Measurements from ENCODE around the gene ORC1.

Gene ORC1

DNA sequence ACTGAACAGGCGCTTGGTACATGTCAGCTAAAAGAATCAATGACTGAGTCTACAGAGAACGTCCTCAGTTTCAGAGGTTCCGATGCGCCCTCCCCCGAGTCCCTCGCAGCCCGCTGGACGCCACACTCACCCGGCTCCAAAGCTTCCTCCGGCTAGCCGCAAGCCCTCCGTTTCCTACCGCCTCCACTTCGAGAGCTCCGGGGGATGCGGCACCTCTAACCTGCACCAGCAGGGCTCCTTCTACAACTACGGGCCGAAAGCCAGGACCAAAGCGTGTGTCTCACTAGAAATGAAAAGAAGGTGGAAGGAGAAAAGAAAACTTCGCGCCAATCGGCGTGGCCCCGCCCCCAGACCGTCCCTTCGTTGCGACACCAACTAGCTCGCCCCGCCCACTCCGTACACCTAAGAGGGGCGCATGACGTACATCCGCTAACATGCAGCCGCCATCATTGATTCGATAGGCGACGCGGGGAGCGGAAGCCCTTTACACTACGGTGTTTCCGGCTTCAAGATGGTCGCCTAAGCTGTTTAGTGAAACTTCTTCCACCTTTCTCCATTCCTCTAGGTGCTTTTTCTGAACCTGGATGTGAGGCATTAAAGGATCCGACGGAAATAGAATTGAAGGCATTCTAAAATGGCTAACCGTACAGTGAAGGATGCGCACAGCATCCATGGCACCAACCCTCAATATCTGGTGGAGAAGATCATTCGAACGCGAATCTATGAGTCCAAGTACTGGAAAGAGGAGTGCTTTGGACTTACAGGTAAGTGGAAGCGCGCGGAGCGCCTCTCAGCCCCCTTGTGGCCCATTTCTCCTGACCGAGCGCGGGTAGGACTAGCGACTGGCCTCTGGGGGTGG lies at the start of gene ORC1, which contains the start of gene PRPF38A:
Gene ORC1, minus strand, starts transcription at position 308 of the 859 bp plus-strand sequence. CDS start 2,200 bp downstream, outside the sequence.
Gene PRPF38A, plus strand, starts transcription at position 487 of the 859 bp plus-strand sequence. Its CDS starts 148 bp downstream, at position 635.
- peak; percentile 97 to 99 (median 98) for DNase-seq (ENCODE audit: low read depth in 4 of 4, low spot score in 1 of 4)

- no peak for DNase-seq (ENCODE audit: low read depth in 4 of 4, low spot score in 1 of 4)
Measured at GRCh38 chr1:52444463-52444862, 40.2 kb upstream of the ORC1 start.

- no peak for DNase-seq (ENCODE audit: low read depth in 4 of 4, low spot score in 1 of 4)
Measured at GRCh38 chr1:52439976-52440375, 35.8 kb upstream of the ORC1 start.

DNA sequence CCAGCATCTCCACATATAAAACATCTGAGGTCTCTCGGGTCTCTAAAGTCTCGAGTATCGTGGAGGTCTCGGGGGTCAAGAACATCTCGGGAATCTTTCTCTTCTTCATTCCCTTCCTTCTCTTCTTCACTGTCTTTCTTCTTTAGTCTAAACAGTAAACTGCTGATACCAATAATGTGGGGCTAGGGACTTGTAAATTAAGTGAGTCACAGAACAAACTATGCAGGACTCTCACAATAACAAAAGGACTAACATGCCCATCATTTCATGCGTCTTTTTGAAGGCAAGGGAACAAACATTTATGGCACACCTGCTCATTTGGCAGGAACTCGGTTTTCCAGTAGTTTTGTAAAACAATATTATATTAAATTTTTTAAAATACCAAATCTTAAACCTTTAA lies 32.6 kb upstream of the ORC1 start:
- DNase-seq (ENCODE audit: low read depth in 4 of 4, low spot score in 1 of 4), result no peak

DNA sequence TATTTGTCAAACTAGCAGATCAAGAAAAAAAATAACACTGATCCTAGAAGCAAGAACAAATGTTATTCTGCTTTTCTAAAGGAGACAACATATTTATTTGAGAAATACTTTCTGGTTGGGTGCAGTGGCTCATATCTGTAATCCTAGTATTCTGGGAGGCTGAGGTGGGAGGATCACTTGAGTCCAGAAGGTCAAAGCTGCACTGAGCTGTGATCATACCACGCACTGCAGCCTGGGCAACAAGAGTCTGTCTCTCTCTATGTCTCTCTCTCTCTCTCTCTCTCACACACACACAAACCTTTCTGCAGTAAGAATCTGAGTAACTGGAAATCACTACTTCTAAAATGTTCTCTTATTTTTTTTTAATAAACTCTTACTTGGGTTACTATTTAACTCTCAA lies 31.4 kb upstream of the ORC1 start:
- no peak for DNase-seq (ENCODE audit: low read depth in 4 of 4, low spot score in 1 of 4)

DNA sequence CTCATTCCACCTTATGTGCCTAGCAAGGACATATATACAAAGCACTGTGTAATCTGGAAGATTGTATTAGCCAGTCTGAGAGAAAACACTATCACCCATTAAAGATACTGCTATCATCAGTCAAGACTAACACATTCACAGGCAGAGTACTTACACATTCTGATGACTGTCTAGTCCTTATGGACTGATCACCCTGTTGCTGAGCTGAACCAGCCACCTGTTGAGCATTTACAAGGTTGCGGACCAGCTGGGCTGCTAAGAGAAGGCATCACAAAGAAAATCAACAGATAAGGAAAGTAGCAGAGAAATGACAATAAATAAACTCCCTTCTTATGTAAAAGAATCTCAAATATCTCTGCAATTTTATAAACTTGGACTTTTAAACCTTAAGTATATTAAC lies 31.0 kb upstream of the ORC1 start:
- DNase-seq (ENCODE audit: low read depth in 4 of 4, low spot score in 1 of 4), result no peak

DNA sequence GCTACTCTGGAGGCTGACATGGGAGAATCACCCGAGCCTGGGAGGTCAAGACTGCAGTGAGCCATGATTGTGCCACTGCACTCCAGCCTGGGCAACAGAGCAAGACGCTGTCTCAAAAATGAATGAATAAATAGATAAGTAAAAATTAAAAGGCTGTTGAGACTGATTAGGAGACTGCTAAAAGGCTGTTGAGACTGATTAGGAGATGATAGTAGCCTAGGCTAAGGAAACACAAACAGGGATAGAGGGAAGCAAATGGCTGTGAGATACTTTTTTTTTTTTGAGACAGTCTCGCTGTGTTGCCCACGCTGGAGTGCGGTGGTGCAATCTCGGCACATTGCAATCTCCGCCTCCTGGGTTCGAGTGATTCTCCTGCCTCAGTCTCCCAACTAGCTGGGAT lies 28.6 kb upstream of the ORC1 start:
- no peak for DNase-seq (ENCODE audit: low read depth in 4 of 4, low spot score in 1 of 4)

DNA sequence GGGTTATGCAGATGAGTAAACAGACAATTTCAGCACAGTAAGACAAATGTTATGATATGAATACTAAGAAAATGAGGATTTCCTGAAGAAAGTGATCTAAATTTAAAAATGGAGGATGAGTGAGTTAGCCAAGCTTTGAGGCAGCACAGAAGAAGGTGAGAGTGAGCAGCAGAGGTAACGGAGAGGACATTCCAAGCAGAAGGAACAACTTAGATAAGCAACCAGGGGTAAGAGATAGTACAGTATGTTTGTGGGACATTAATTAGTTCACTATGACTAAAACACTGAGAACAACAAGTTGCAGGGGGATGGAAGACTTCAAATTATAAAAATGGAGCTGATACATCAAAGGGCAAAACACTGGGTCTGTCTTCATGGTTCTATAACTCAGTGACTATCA lies 22.9 kb upstream of the ORC1 start:
- no peak for DNase-seq (ENCODE audit: low read depth in 4 of 4, low spot score in 1 of 4)

GRCh38 chr1:52426371-52426770 lies 22.1 kb upstream of the ORC1 start:
- no peak for DNase-seq (ENCODE audit: low read depth in 4 of 4, low spot score in 1 of 4)

- DNase-seq (ENCODE audit: low read depth in 4 of 4, low spot score in 1 of 4), result no peak
Measured at GRCh38 chr1:52424813-52425212, 20.6 kb upstream of the ORC1 start.

GRCh38 chr1:52424231-52424636 lies 20.0 kb upstream of the ORC1 start:
- DNase-seq (ENCODE audit: low read depth in 4 of 4, low spot score in 1 of 4), result no peak

GRCh38 chr1:52423771-52424170 lies 19.5 kb upstream of the ORC1 start:
- peak; percentile 10 to 41 (median 24) for DNase-seq (ENCODE audit: low read depth in 4 of 4, low spot score in 1 of 4)

DNA sequence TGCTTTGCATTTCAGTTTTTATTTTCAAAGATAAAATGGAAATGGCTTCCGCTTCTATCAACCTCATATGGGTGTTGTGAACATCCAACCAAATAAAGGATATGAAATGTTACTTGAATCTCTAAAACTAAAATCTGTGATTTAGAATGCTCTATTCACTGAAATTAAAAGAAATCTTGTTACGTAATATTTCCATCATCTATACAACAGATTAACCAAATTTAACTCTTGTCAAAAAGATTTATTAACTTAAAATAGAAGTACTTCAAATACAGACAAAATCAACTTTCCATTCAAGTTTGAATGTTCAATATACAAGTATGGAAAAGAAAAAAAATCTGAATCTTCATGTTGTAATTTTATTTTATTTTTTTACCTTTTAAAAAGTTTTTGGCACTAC lies 18.8 kb upstream of the ORC1 start:
- no peak for DNase-seq (ENCODE audit: low read depth in 4 of 4, low spot score in 1 of 4)

DNA sequence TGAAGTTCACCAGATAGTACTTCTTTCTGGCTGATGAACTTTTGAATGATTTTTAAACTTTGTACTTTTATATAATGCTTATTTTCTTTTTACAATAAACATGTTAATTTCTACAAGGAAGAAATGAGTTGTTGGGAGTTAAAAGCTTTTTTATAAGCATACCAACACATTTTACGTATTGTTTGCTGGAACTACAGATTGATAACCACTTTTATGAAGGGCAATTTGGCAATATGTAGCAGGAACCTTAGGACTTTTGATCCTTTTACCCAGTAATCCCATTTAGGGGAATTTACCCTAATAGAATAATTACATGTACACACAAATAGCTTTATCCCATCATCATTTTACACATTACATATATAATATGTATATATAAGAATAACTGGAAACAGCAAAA lies 16.5 kb upstream of the ORC1 start:
- no peak for DNase-seq (ENCODE audit: low read depth in 4 of 4, low spot score in 1 of 4)

DNA sequence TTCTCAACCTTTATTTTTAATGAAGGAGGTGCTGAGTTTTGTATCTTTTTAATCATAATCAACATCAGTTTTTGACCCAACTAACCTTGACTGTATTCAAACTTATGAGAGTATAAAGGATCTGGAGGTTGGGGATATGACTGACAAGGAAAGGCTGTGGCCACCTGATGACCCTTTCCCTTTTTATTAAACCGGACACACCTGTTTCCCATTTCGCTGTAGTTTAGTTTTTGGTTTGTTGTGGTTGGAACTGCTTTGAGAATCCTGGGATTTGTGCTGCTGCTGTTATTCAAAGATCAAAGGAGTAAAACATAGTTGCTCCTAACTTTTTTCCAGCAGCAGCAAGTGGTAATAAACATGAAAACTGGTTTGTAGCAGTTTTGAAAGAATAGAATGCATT lies 12.6 kb upstream of the ORC1 start:
- DNase-seq (ENCODE audit: low read depth in 4 of 4, low spot score in 1 of 4), result no peak

DNA sequence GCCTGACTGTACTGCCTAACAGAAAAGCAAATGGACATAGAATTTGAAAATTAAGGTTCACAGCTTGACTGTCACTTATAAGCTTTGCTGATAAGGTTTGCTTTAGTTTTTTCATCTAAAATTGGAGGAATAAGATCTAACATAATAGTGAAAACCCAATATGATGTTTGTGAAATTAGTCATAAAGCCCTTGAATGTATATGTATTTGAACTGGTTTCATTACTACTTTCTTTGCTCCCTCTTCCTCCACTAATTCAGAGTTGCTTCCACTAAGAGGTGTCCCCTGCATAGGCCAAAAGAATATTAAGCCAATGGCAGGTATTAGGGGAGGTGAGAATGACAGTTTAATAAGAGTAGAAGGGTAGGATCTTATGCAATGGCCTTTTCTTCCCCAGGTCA lies 10.7 kb upstream of the ORC1 start:
- DNase-seq (ENCODE audit: low read depth in 4 of 4, low spot score in 1 of 4), result no peak

- DNase-seq (ENCODE audit: low read depth in 4 of 4, low spot score in 1 of 4), result no peak
Measured at GRCh38 chr1:52413410-52413989, 9.3 kb upstream of the ORC1 start.

- DNase-seq (ENCODE audit: low read depth in 4 of 4, low spot score in 1 of 4), result no peak
Measured at GRCh38 chr1:52404975-52405338, 734 bp upstream of the ORC1 start.

DNA sequence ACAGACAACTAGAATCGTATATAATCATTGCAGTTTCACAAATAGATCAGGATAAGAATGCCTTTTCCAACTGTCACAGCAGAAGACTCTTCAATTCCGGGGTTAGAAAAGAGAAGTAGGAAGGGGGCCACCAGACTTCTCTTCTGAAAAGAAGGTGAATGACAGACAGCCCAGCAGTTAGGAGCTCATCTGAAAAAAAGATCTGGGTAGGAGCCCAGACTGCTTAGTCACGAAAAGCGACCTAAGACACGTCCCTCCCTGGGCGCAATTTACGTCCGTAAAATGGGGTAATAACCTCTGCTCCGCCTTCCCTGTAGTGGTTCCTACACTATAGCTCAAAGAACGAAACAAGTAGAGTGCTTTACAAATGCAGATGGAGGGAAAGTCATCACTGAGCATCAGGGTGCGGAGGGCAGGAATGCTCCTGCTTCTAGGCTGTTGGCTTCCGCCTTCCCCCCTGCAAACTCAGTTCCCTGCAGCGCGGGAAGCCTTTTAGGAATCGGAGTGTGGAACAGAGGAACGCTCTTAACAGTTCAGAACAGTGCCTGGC lies 582 bp downstream of the ORC1 start:
- DNase-seq (ENCODE audit: low read depth in 4 of 4, low spot score in 1 of 4), result peak; percentile 20 to 35 (median 24)

DNA sequence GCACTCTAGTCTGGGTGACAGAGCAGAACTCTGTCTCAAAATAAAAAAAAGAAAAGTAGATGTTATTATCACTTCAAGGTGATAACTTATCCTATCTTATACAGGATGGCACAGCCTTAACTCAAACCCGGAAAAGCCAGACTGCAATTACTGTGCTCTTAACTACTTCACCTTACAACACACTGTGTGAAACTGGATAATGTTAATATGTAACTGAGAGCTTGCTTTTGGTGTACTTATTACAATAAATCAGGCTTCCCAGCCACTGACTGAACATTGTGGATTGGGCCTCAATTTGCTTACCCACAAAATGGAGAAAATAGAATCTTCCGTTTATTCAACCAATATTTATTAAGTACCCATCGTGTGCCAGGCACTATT lies 1.4 kb downstream of the ORC1 start:
- no peak for DNase-seq (ENCODE audit: low read depth in 4 of 4, low spot score in 1 of 4)

- DNase-seq (ENCODE audit: low read depth in 4 of 4, low spot score in 1 of 4), result no peak
Measured at GRCh38 chr1:52400131-52400530, 4.1 kb downstream of the ORC1 start.

DNA sequence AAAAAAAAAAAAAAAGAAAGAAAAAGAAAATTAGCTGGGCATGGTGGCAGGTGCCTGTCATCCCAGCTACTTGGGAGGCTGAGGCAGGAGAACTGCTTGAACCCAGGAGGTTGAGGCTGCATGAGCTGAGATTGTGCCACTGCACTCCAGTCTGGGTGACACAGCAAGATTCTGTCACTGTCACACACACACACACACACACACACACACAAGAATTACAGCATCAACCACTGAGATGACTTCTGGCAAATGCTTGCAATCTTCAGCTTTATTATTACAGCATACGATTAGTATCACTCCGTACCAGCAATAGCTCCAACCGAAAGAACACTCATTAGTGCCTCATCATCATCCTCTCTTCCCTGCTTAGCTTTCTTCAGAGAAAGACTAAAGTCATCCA lies 4.6 kb downstream of the ORC1 start:
- no peak for DNase-seq (ENCODE audit: low read depth in 4 of 4, low spot score in 1 of 4)

All from stimulated activated CD4-positive, alpha-beta T cell treated with anti-CD3 and anti-CD28 coated beads, Interleukin-1b, Interleukin-23, amount 100 ng/mL, for 24 hours (primary cell).